SU-DHL-6 (cell line): ENCODE measurements around the gene NEIL3.

Experiments used
- EZH2phosphoT487 ChIP-seq: fragments of 200-600 bp; sonication (generic), shearing (Covaris generic); conservative IDR thresholded peaks from 2 replicates; pipeline ENCODE4 v1.6.1; 2018; ENCODE audit warnings: mild to moderate bottlenecking, antibody characterized with exemption, low read length, moderate library complexity, mixed read lengths
- TF ChIP-seq, protein P1 (sequence below): fragments of 200-600 bp; sonication (generic); IDR thresholded peaks from one replicate; pipeline ENCODE4 v1.5.1; 2017; ENCODE audit warnings: antibody characterized with exemption, mild to moderate bottlenecking, low read length, moderate library complexity; ENCODE audit not compliant: insufficient read depth, poor library complexity, severe bottlenecking

DNA sequence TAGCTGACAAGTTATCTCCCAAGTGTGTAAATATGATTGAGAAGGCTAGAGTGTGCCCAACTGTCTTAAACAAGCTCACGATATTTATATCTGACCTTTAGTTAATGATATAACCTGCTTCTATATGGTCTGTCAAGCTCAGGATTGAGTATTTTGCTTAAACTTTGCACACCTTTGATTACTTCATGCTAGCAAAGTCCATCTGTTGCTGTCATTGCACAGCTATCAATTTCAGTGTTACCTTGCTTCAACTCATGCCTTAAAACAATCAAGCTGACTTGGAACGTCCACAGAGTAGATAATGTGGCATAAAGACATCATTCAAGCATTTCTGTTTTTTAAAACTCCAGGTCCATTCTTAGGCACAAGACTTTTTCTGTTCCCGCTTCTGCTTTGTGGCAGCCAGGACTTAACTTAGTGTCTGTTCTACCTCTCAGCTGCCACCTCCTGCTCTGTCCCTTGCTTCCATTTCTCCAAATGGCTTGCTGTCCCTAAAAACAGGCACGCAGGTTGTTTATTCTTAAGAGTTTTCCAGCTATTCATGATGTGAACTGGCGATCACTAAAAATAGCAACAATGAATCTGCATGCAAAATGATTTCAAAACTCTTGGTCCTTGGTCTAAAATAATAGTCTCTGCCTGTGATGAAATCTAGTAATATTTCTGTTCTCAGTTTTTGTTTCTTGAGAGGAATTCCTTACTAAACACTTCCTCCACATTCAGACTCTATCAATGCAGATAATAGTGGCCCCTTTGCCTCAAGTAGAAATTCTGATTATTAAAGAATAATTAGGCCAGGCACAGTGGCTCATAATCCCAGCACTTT, 16.3 kb upstream of the NEIL3 start:
- TF ChIP-seq, protein P1, sequence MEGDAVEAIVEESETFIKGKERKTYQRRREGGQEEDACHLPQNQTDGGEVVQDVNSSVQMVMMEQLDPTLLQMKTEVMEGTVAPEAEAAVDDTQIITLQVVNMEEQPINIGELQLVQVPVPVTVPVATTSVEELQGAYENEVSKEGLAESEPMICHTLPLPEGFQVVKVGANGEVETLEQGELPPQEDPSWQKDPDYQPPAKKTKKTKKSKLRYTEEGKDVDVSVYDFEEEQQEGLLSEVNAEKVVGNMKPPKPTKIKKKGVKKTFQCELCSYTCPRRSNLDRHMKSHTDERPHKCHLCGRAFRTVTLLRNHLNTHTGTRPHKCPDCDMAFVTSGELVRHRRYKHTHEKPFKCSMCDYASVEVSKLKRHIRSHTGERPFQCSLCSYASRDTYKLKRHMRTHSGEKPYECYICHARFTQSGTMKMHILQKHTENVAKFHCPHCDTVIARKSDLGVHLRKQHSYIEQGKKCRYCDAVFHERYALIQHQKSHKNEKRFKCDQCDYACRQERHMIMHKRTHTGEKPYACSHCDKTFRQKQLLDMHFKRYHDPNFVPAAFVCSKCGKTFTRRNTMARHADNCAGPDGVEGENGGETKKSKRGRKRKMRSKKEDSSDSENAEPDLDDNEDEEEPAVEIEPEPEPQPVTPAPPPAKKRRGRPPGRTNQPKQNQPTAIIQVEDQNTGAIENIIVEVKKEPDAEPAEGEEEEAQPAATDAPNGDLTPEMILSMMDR, result no peak
- no peak for TF ChIP-seq EZH2phosphoT487
